Measurements from ENCODE around the gene C1QTNF5.

The C1QTNF5 gene

DNA sequence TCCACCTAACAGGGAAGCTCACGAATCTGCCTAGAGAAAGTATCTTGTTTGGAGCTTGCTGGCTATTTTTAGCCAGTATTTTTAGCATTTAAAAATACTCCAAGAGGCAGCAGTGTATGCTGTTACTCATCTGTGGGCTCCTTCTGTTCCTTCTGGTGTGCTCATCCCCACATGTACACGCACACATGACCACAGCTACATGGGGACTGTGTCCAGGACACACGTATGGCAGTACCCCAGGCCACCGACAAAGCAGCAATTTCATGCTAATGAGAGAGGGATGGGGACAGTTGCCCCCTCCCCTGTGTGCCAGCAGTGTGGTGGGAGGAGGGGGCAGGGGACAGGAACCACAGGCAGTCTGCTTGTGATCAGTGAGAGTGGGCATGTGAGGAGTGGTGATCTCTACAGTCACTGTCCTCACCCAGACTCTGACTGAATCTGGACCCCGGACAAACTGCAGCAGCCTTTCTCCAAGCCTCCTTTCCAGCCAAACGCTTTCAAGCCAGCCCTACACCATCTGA, 24.4 kb upstream of the C1QTNF5 start:
- Histone ChIP-seq H3K4me2 (no peak overlapping the region), H4K20me1 (ENCODE audit: insufficient read depth) (no peaks in the 10 kb centered on the region), H3K4me1 (ENCODE audit: low read depth, poor library complexity, severe bottlenecking) (peaks cover 5% of the 10 kb centered on the region), H3K9ac (no peak overlapping the region), H3K4me3 (IDR thresholded peaks at IDR 0.05; ENCODE audit: insufficient read depth, low read depth, low read length) (no peak overlapping the region), H3K36me3 (ENCODE audit: insufficient read depth) (no peaks in the 10 kb centered on the region), H3K27me3 (ENCODE audit: insufficient read depth, low read depth) (peaks cover 3% of the 10 kb centered on the region; the same call in 1 of the 2 replicates), H3K79me2 (ENCODE audit: insufficient read depth, low read depth) (no peaks in the 10 kb centered on the region), H3K27ac (no peak overlapping the region), H2AFZ (ENCODE audit: low read depth) (no peak overlapping the region)
- TF ChIP-seq, protein P1, sequence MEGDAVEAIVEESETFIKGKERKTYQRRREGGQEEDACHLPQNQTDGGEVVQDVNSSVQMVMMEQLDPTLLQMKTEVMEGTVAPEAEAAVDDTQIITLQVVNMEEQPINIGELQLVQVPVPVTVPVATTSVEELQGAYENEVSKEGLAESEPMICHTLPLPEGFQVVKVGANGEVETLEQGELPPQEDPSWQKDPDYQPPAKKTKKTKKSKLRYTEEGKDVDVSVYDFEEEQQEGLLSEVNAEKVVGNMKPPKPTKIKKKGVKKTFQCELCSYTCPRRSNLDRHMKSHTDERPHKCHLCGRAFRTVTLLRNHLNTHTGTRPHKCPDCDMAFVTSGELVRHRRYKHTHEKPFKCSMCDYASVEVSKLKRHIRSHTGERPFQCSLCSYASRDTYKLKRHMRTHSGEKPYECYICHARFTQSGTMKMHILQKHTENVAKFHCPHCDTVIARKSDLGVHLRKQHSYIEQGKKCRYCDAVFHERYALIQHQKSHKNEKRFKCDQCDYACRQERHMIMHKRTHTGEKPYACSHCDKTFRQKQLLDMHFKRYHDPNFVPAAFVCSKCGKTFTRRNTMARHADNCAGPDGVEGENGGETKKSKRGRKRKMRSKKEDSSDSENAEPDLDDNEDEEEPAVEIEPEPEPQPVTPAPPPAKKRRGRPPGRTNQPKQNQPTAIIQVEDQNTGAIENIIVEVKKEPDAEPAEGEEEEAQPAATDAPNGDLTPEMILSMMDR (conservative IDR thresholded peaks at IDR 0.05; ENCODE audit: low read depth, low read length) = no peak

DNA sequence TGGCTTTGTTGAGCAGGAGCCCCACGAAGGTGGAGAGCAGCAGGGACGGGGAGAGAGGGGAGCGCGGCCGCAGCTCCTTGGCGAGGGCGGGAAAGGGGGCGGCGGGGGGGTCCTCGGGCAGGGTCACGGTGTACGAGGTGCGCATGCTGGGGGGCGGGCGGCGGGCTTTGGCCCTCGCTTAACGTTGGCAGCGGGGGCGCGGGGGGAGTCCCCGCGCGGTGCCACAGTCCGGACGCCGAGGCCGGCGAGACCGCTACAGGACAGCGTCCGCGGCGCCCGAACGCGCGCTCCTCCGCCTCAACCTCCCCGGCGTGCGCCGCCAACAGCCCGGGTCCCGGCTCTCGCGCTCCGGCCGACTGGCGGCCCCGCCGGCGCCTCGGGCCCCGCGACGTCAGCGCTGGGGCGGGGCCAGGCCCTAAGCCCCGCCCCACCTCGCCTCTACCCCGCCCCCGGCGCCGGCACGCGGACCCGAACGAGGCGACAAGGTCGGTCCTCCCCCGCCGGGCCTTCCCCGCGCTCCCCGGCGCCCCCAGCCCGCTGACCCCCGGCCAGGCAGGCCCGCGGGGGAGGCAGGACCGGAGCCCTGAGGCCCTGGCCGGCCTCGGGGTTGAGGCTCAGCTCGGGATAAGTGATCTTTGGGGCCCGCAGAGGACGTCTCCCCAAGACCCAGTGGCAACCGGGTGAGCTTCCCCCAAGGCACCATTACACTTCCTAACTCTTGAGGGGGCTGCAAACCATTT, 23.3 kb upstream of the C1QTNF5 start:
- TF ChIP-seq, protein P1 (conservative IDR thresholded peaks at IDR 0.05; ENCODE audit: low read depth, low read length) = no peak
- no peaks in the 10 kb centered on the region for H3K79me2 ChIP-seq (ENCODE audit: insufficient read depth, low read depth)
- no peak overlapping the region for H3K27ac ChIP-seq
- H3K4me3 ChIP-seq (IDR thresholded peaks at IDR 0.05; ENCODE audit: insufficient read depth, low read depth, low read length) = no peak overlapping the region
- H3K36me3 ChIP-seq (ENCODE audit: insufficient read depth) = no peaks in the 10 kb centered on the region
- peak overlapping the region; percentile 12; the same call in 1 of the 2 replicates for H3K9ac ChIP-seq
- H3K4me1 ChIP-seq (ENCODE audit: low read depth, poor library complexity, severe bottlenecking) = peaks cover 5% of the 10 kb centered on the region
- H2AFZ ChIP-seq (ENCODE audit: low read depth) = peak overlapping the region; percentile 67; the same call in 1 of the 2 replicates
- H4K20me1 ChIP-seq (ENCODE audit: insufficient read depth) = no peaks in the 10 kb centered on the region
- peak overlapping the region; percentile 42; the same call in 1 of the 2 replicates for H3K4me2 ChIP-seq
- peaks cover 3% of the 10 kb centered on the region; the same call in 1 of the 2 replicates for H3K27me3 ChIP-seq (ENCODE audit: insufficient read depth, low read depth)

DNA sequence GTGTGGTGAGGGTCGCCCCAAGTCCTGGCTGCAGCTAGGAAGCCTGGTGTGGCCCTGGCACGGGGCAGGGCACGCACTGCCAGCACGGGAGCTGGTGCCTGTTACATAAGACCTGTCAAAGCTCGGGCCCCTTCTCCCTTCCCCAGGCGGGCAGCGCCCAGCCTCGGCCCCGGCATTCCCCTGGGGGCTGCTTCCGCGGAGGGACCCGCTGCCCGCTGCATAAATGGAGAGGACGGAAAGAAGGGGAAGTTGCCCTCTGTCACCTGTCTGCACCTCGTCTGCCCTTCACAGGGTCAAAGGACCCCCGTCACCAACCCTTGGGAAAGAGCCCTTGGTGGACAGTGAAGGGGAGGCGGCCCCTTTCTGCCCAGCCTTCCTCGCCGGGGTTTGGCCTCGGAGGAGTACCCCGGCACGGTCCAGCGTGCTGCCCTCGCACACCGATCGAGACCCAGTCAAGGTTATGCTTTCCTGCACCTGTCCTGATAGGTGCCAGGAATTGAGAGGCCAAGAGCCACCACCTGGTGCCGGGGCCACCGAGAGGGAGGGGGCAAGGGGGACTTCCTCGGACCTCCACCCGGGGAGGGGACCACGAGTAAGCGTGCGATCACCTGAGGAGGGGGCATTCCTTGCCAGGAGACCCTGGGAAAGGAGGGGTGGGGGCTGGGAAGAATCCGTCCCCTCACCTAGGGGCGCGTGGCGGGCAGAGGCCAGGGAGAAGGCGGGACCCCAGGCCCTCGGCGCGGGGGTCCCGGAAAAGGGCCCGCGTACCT, 22.6 kb upstream of the C1QTNF5 start:
- Histone ChIP-seq H3K4me1 (ENCODE audit: low read depth, poor library complexity, severe bottlenecking) (peaks cover 5% of the 10 kb centered on the region), H2AFZ (ENCODE audit: low read depth) (no peak overlapping the region; the same call in 1 of the 2 replicates), H4K20me1 (ENCODE audit: insufficient read depth) (no peaks in the 10 kb centered on the region), H3K4me3 (IDR thresholded peaks at IDR 0.05; ENCODE audit: insufficient read depth, low read depth, low read length) (no peak overlapping the region), H3K9ac (peak overlapping the region; percentile 12; the same call in 1 of the 2 replicates), H3K27me3 (ENCODE audit: insufficient read depth, low read depth) (peaks cover 3% of the 10 kb centered on the region; the same call in 1 of the 2 replicates), H3K27ac (no peak overlapping the region), H3K36me3 (ENCODE audit: insufficient read depth) (no peaks in the 10 kb centered on the region), H3K4me2 (no peak overlapping the region), H3K79me2 (ENCODE audit: insufficient read depth, low read depth) (no peaks in the 10 kb centered on the region)
- TF ChIP-seq, protein P1 (conservative IDR thresholded peaks at IDR 0.05; ENCODE audit: low read depth, low read length) = no peak

DNA sequence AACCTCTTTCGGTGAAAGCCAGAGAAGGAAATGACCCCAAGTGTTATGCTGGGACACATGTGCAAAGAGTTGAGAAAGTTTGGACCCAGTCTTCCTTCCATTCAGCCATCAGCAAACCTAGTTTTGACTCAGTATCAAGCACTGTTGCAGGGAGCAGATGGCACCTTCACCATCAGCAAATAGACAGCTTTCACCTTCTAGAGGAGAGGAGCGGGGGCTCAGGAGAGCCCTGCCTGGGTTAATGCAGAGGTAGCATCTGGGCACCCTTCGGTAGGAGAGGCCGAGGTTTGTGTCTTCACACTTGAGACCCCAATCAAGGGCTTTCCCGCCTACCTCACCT, 22.0 kb upstream of the C1QTNF5 start:
- Histone ChIP-seq H3K9ac (no peak overlapping the region), H2AFZ (ENCODE audit: low read depth) (no peak overlapping the region), H3K4me3 (IDR thresholded peaks at IDR 0.05; ENCODE audit: insufficient read depth, low read depth, low read length) (no peak overlapping the region), H4K20me1 (ENCODE audit: insufficient read depth) (no peaks in the 10 kb centered on the region), H3K36me3 (ENCODE audit: insufficient read depth) (no peaks in the 10 kb centered on the region), H3K4me2 (no peak overlapping the region), H3K4me1 (ENCODE audit: low read depth, poor library complexity, severe bottlenecking) (peaks cover 5% of the 10 kb centered on the region), H3K27ac (no peak overlapping the region), H3K79me2 (ENCODE audit: insufficient read depth, low read depth) (no peaks in the 10 kb centered on the region), H3K27me3 (ENCODE audit: insufficient read depth, low read depth) (peaks cover 3% of the 10 kb centered on the region; the same call in 1 of the 2 replicates)
- TF ChIP-seq, protein P1 (conservative IDR thresholded peaks at IDR 0.05; ENCODE audit: low read depth, low read length) = no peak
